Erythroblast (primary cell): Measurements from ENCODE around the gene SCNN1B.

Experiments
- GATA1 ChIP-seq: IDR thresholded peaks from 2 replicates; pipeline ENCODE4 v1.6.1; 2011; ENCODE audit warnings: low read depth, mild to moderate bottlenecking, control low read depth, low read length, moderate library complexity
- POLR2A ChIP-seq: IDR thresholded peaks from 2 replicates; pipeline ENCODE4 v1.6.1; 2011; ENCODE audit warnings: mild to moderate bottlenecking, low read length

DNA sequence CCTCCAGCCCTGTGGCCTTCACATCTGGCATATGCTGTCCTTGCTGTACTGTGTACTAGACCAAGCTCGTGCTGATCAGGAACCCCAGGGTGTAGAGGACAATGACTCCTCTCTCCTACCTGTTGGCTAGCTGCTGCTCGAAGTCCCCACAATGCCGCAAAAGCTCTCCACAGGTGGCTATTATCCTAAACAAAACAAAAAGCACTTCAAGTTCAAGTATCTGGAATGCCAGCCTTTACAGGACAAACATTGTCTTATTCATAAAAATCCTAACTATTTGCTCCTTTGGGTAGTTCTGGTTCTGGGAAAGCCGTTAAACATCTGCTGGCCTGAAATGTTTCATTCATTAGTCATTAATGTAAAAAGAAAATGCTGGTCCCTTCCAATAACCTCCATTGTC is 108.1 kb downstream of the SCNN1B start:
- TF ChIP-seq POLR2A, result no peak
- no peak for TF ChIP-seq GATA1
